RWPE2 (cell line): ENCODE measurements around the gene TNS4.
A peak's percentile ranks its signal among the peaks of the same experiment; 100 is the strongest.

Source experiments
- ATAC-seq: fragments of 200-7000 bp; cut with Tn5 transposase; 3 replicates; pipeline ENCODE4 v1.9.1; 2021; ENCODE audit warnings: low read depth
- DNase-seq: peaks from one replicate; pipeline ENCODE4 v3.0.0-alpha.2; 2020; ENCODE audit warnings: low spot score
- H3K27ac ChIP-seq: fragments of 450-650 bp; 2 replicates; pipeline ENCODE4 v1.5.1; 2017; ENCODE audit warnings: mild to moderate bottlenecking; ENCODE audit not compliant: poor library complexity, severe bottlenecking
- H3K27me3 ChIP-seq: fragments of 250-450 bp; sonication (Bioruptor Pico); 2 replicates; pipeline ENCODE4 v1.5.1; 2021; ENCODE audit warnings: mild to moderate bottlenecking, moderate library complexity; ENCODE audit not compliant: insufficient read depth, poor library complexity, severe bottlenecking
- H3K36me3 ChIP-seq: fragments of 250-450 bp; sonication (Bioruptor Pico); 2 replicates; pipeline ENCODE4 v1.5.1; 2020; ENCODE audit warnings: low read depth, mild to moderate bottlenecking, moderate library complexity
- H3K4me1 ChIP-seq: fragments of 250-450 bp; sonication (Bioruptor Pico); 2 replicates; pipeline ENCODE4 v1.5.1; 2021; ENCODE audit warnings: mild to moderate bottlenecking, moderate library complexity; ENCODE audit not compliant: insufficient read depth, poor library complexity, severe bottlenecking
- H3K4me3 ChIP-seq: fragments of 250-450 bp; sonication (Bioruptor Pico); 2 replicates; pipeline ENCODE4 v1.5.1; 2021; ENCODE audit warnings: mild to moderate bottlenecking, moderate library complexity; ENCODE audit not compliant: severe bottlenecking
- H3K9me3 ChIP-seq: fragments of 250-450 bp; sonication (Bioruptor Pico); 2 replicates; pipeline ENCODE4 v1.5.1; 2021; ENCODE audit warnings: mild to moderate bottlenecking, moderate library complexity; ENCODE audit not compliant: severe bottlenecking
- TF ChIP-seq, protein P1 (sequence below): fragments of 450-650 bp; IDR thresholded peaks from one replicate; pipeline ENCODE4 v1.5.1; 2017; ENCODE audit warnings: mild to moderate bottlenecking, moderate library complexity; ENCODE audit not compliant: poor library complexity, severe bottlenecking

TNS4 gene

DNA sequence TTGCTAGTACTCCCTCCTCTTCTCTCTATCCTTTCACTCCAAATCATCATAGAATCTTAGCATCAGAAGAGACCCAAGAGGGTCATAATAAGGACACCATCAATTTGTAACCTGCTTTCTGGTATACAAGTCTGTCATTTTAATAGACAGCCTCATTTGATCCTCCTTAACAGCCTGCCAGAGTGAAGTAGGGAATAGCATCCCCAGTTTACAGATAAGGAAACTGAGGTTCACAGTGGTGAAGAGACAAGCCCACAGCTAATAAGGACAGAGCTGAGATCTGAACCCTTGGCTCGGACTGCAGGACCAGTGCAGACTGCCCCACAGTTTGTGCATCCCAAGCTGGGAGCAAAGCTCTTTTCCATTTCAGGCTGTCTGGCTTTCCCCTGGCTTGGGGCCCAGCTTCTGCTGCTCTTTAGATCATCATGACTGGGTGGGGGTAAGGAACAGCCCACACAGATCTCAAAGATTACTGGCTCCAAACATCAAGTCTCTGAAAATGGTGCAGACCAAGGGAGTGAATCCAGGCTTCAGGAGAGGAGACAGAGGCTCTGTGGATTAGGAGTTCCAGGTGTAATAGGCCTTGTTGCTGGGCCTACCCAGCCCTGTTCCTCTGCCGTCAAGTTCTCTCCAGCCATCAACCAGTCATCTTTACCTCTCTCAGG lies 68.4 kb downstream of the TNS4 start:
- DNase-seq (peak; percentile 4), ATAC-seq (no peak)
- H3K27me3 ChIP-seq: no peaks in the 10 kb centered on the region
- H3K36me3 ChIP-seq: no peaks in the 10 kb centered on the region
- H3K9me3 ChIP-seq: no peaks in the 10 kb centered on the region
- TF ChIP-seq, protein P1, sequence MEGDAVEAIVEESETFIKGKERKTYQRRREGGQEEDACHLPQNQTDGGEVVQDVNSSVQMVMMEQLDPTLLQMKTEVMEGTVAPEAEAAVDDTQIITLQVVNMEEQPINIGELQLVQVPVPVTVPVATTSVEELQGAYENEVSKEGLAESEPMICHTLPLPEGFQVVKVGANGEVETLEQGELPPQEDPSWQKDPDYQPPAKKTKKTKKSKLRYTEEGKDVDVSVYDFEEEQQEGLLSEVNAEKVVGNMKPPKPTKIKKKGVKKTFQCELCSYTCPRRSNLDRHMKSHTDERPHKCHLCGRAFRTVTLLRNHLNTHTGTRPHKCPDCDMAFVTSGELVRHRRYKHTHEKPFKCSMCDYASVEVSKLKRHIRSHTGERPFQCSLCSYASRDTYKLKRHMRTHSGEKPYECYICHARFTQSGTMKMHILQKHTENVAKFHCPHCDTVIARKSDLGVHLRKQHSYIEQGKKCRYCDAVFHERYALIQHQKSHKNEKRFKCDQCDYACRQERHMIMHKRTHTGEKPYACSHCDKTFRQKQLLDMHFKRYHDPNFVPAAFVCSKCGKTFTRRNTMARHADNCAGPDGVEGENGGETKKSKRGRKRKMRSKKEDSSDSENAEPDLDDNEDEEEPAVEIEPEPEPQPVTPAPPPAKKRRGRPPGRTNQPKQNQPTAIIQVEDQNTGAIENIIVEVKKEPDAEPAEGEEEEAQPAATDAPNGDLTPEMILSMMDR: no peak
- no peak overlapping the region for H3K4me3 ChIP-seq
- H3K27ac ChIP-seq: no peak overlapping the region
- H3K4me1 ChIP-seq: no peaks in the 10 kb centered on the region

- Histone ChIP-seq H3K9me3 (no peaks in the 10 kb centered on the region), H3K27ac (no peak overlapping the region), H3K4me3 (no peak overlapping the region), H3K4me1 (no peaks in the 10 kb centered on the region), H3K36me3 (no peaks in the 10 kb centered on the region), H3K27me3 (no peaks in the 10 kb centered on the region)
- TF ChIP-seq, protein P1: no peak
- ATAC-seq (no peak), DNase-seq (no peak)
These were observed 70.2 kb downstream of the TNS4 start for GRCh38 chr17:40431231-40431602.

DNA sequence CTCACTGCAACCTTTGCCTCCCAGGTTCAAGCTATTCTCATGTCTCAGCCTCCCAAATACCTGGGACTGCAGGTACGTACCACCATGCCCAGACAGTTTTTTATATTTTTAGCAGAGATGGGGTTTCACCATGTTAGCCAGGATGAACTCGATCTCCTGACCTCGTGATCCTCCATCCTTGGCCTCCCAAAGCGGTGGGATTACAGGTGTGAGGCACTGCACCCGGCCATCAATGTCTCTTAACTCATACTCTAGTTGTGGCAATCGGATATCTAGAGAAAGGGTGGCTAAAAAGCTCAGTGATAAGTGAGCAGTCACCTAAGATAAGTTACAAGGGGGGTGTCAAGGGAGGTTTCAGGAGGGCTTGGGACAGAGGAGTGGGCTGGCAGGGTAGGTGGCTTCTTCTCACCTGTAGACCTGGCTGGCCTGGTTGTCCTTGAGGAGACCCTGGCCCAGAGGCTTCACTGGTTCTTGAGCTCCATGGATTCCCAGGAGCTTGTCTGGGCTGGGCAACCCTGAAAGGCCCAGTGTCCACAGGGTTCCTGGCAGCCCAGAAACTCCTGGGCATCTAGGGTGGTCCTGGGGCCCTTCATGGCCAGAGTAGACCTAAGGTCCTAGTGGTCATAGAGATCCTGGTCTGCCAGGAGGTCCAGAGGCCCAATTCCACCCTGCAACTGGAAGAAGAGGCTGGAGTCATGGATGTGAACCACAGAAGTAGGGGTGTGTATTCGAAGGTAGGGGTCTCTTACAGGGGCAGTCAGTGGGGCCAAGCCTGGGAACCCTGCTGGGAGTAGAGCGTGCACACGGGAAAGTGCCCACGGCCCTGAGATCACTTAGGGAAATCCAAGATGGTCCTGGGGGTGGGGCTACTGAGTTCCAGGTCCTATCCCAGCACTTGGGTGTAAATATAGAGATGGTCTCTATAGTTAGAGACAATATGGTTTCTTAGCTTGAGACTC lies 70.9 kb downstream of the TNS4 start:
- Histone ChIP-seq H3K4me3 (no peak overlapping the region), H3K4me1 (no peaks in the 10 kb centered on the region), H3K27me3 (no peaks in the 10 kb centered on the region), H3K36me3 (no peaks in the 10 kb centered on the region), H3K27ac (no peak overlapping the region), H3K9me3 (no peaks in the 10 kb centered on the region)
- DNase-seq (no peak), ATAC-seq (no peak)
- TF ChIP-seq, protein P1: no peak

GRCh38 chr17:40427002-40427491 lies 74.4 kb downstream of the TNS4 start:
- TF ChIP-seq, protein P1: no peak
- H3K27ac ChIP-seq: no peak overlapping the region
- H3K4me1 ChIP-seq: no peaks in the 10 kb centered on the region
- no peak for DNase-seq
- no peak for ATAC-seq
- H3K4me3 ChIP-seq: no peak overlapping the region
- no peaks in the 10 kb centered on the region for H3K9me3 ChIP-seq
- no peaks in the 10 kb centered on the region for H3K36me3 ChIP-seq
- H3K27me3 ChIP-seq: no peaks in the 10 kb centered on the region
